Dedifferentiated amniotic fluid mesenchymal stem cell (primary cell): ENCODE data around the gene ZNF543.
"Not testable (repeated sequence)": the region's sequence is repeated elsewhere in the genome, so short reads cannot be mapped to it uniquely, and the experiment has no call there.

Experiments
- DNase-seq: peaks from one replicate; pipeline ENCODE4 v3.0.0-alpha.2; 2016; ENCODE audit errors: extremely low spot score

The ZNF543 gene

GRCh38 chr19:57321116-57321515, 844 bp downstream of the ZNF543 start:
- no peak for DNase-seq

DNA sequence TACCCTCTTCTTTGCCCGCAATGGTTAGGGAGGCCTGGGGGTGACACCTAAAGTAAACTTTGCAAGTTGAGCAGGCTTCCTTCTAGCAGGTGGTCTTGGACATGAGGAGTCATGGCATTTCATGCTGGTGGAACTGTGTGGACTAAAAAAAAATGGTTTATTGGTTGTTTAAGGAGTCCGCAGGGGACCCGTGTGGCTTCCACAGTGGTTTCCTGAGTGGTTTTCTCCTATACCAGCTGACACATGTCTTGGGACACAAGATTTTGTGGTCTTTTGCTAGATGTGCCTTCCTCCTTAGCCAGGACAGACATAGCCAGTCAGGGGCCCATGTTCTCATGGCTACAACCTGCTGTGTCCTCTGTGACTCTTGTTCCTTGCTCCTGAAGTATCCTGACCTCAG, 1.5 kb downstream of the ZNF543 start:
- DNase-seq: no peak

DNA sequence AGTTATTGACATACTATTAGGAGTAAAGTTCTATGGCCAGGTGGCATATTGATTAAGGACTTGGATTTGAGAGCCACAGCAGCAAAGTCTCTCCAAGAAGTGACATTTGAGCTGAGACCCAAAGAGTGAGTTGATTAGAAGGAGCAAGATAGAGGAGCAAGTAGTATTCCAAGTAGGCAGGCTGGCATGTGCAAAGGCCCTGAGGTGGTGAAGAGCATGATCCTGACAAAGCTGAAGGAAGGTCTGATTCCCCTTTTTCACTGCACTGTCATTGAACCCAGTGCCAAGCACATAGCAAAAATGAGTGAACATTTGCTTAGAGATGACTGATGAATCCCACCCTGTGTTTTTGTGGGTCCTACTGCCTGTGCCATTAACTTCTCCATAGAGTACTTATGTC, 4.7 kb downstream of the ZNF543 start:
- DNase-seq: no peak

DNA sequence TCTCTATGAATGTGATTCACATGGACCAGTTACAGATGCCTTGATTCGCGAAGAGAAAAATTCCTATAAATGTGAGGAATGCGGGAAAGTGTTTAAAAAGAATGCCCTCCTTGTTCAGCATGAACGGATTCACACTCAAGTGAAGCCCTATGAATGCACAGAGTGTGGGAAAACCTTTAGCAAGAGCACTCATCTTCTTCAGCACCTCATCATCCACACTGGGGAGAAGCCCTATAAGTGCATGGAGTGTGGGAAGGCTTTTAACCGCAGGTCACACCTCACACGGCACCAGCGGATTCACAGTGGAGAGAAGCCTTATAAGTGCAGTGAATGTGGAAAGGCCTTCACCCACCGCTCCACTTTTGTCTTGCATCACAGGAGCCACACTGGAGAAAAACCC, 7.7 kb downstream of the ZNF543 start:
- DNase-seq: no peak

DNA sequence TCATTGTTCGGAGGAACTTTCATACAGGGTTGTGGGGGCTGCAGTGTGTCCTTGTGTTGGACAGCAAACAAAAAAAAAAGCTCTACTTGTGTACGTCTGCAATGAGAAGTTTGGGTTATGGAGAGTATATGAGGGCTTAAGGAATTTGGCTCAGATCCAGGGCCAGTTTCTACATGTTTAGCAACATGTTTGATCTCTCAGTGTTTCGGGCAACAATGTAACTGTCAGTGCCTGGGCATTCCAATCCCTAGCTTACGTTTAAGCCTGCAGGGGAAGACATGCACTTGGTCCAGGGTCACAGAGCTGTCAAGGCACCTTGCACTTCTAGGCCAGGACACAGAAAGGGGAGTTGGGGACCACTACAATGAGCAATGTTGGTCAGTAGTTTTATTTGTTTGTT, 13.9 kb downstream of the ZNF543 start:
- no peak for DNase-seq

- no peak for DNase-seq
Observed at GRCh38 chr19:57338877-57339276, 18.6 kb downstream of the ZNF543 start.

DNA sequence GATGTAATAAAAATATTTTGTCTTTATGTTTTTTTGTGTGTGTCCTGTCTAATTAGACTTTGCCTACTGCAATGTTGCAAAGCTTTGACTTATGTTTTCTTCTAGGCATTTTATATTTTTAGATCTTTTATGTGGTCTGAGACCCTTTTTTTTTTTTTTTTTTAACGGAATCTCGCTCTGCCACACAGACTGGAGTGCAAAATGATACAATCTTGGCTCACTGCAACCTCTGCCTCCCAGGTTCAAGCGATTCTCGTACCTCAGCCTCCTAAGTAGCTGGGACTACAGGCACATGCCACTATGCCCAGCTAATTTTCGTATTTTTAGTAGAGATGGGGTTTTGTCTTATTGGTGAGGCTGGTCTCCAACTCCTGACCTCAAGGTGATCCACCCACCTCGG, 22.3 kb downstream of the ZNF543 start:
- DNase-seq: no peak

DNA sequence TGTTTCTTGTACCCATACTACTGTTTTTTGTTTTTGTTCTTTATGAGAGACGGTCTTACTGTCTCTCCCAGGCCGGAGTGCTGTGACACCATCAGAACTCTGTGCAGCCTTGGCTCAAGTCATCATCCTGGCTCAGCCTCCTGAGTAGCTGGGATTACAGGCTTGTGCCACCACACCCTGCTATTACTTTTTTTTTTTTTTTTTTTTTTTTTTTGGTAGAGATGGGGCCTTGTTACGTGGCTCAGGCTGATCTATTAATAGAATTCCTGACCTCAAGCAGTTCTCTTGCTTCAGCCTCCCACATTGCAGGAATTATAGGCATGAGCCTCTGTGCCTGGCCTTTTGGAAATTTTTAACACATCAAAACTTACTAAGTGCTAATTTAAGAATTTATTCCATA, 27.9 kb downstream of the ZNF543 start:
- peak; percentile 35 for DNase-seq

GRCh38 chr19:57350877-57351805, 30.9 kb downstream of the ZNF543 start, which contains the start of gene ZNF304:
Gene ZNF304, plus strand, starts transcription at chr19:57351271. Its CDS starts 394 bp downstream, at chr19:57351665.
- peak; percentile 96 for DNase-seq

GRCh38 chr19:57351867-57352266, 31.6 kb downstream of the ZNF543 start:
- no peak for DNase-seq

DNA sequence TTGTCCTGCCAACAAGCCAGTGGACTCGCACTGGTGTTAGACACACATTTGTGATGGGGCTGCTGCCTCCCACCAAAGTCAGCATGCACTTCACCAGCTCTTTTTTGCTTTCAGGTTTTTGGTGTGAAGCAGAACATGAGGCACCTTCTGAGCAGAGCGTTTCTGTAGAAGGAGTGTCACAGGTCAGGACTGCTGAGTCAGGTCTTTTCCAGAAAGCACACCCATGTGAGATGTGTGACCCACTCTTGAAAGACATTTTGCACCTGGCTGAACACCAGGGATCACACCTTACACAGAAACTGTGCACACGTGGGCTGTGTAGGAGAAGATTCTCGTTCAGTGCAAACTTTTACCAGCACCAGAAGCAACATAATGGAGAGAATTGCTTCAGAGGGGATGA, 35.6 kb downstream of the ZNF543 start:
- DNase-seq: no peak

DNA sequence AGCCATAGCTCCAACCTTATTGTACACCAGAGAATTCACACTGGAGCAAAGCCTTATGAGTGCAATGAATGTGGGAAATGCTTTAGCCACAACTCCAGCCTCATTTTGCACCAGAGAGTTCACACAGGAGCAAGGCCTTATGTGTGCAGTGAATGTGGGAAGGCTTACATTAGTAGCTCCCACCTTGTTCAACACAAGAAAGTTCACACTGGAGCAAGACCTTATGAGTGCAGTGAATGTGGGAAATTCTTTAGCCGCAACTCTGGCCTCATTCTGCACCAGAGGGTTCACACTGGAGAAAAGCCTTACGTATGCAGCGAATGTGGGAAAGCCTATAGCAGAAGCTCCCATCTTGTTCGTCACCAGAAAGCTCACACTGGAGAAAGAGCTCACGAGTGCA, 37.1 kb downstream of the ZNF543 start:
- no peak for DNase-seq

GRCh38 chr19:57359300-57359699, 39.0 kb downstream of the ZNF543 start:
- DNase-seq: no peak

DNA sequence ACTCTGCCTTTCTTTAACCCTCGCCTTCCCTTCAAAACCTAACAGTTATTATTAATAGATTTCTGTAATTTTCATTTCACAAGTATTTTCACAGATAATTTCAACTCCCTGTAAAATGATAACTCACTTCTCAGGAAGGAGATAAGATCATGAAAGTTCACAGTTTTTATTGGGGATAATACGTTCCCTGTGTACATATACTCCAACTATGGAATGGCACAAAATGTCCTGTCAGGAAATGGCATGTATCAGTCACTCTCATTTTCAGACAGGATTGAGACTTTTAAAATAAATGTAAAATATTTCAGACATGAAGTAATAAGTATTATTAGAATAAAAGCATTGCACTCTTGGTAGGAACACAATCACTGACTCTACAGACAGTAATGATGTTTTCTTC, 42.1 kb downstream of the ZNF543 start:
- no peak for DNase-seq

GRCh38 chr19:57362997-57363687, 42.9 kb downstream of the ZNF543 start, which contains the start of the genes TRAPPC2B and ZNF547:
Gene TRAPPC2B, plus strand, starts transcription at chr19:57363551. Its CDS starts 1,283 bp downstream, at chr19:57364834.
Gene ZNF547, plus strand, starts transcription at chr19:57363551. Its CDS starts 5,005 bp downstream, at chr19:57368556.
- peak; percentile 100 for DNase-seq

DNA sequence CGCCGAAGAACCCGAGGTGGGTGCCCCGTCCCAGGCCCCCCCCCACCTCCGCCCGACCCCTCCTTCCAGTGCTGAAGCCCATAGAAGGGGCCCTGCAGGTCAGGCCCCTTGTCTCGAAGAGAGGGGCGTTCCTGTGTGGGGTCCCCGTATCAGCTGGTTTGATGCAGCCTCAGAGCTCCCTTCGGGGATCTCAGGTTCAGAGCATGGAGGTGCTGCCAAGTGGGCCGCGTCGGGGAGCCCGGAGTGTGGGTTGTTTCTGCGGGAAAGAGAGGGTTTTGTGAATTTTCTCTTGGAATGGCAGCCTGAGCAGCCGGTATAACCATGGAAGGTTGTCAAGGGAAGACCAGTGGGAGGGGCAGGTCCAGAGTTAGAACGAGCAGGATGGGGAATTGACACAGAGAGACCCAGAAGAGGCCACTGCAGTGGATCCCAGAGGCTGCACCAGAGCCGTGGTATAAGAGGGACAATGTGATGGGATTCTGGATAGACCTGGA, 43.5 kb downstream of the ZNF543 start:
- peak; percentile 20 for DNase-seq

- DNase-seq: no peak
Observed at GRCh38 chr19:57366776-57367175, 46.5 kb downstream of the ZNF543 start.

GRCh38 chr19:57374179-57374578, 53.9 kb downstream of the ZNF543 start:
- DNase-seq: no peak

- not testable (repeated sequence) for DNase-seq
Observed at GRCh38 chr19:57374647-57375046, 54.4 kb downstream of the ZNF543 start.

DNA sequence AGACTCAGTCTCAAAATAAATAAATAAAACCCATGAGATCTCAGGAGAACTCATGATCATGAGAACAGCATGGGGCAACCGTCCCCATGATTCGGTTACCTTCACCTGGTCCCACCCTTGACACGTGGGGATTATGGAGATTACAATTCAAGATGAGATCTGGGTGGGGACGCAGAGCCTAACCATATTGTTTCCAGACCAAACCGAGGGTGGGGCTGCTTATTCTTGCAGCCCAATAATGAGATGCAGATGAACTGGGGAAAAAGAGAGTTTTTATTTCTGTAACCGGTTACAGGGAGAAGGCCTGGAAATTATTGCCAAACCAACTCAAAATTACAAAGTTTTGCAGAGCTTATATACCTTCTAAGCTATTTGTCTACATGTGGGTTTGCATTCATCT, 55.9 kb downstream of the ZNF543 start:
- no peak for DNase-seq

DNA sequence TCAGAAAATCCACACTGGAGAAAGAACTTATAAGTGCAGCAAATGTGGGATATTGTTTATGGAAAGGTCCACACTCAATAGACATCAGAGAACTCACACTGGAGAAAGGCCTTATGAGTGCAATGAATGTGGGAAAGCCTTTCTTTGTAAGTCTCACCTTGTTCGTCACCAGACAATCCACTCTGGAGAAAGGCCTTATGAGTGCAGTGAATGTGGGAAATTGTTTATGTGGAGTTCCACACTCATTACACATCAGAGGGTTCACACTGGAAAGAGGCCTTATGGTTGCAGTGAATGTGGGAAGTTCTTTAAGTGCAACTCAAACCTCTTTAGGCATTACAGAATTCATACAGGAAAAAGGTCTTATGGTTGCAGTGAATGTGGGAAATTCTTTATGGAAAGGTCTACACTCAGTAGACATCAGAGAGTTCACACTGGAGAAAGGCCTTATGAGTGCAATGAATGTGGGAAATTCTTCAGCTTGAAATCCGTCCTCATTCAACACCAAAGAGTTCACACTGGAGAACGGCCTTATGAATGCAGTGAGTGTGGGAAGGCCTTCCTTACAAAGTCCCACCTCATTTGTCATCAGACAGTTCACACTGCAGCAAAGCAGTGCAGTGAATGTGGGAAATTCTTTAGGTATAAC, 57.4 kb downstream of the ZNF543 start:
- DNase-seq: no peak
